ENCODE measurements around the gene SORL1-AS1.
A peak's percentile ranks its signal among the peaks of the same experiment; 100 is the strongest.

Gene SORL1-AS1

GRCh38 chr11:121478226-121478894 is 25.6 kb upstream of the SORL1-AS1 start:
- no peak for DNase-seq (ENCODE audit: extremely low read depth in 1 of 11, low read depth in 9 of 11, low spot score in 4 of 11)

- DNase-seq (ENCODE audit: extremely low read depth in 1 of 11, low read depth in 9 of 11, low spot score in 4 of 11): no peak
These were observed 23.7 kb upstream of the SORL1-AS1 start for GRCh38 chr11:121476379-121477032.

- DNase-seq (ENCODE audit: extremely low read depth in 1 of 11, low read depth in 9 of 11, low spot score in 4 of 11): no peak
These were observed 21.9 kb upstream of the SORL1-AS1 start for GRCh38 chr11:121474680-121475079.

- no peak for DNase-seq (ENCODE audit: extremely low read depth in 1 of 11, low read depth in 9 of 11, low spot score in 4 of 11)
These were observed 20.5 kb upstream of the SORL1-AS1 start for GRCh38 chr11:121473064-121473777.

- no peak for DNase-seq (ENCODE audit: extremely low read depth in 1 of 11, low read depth in 9 of 11, low spot score in 4 of 11)
These were observed 19.5 kb upstream of the SORL1-AS1 start for GRCh38 chr11:121472312-121472711.

- DNase-seq (ENCODE audit: extremely low read depth in 1 of 11, low read depth in 9 of 11, low spot score in 4 of 11): no peak
These were observed 18.4 kb upstream of the SORL1-AS1 start for GRCh38 chr11:121471167-121471566.

- DNase-seq (ENCODE audit: extremely low read depth in 1 of 11, low read depth in 9 of 11, low spot score in 4 of 11): no peak
These were observed 17.1 kb upstream of the SORL1-AS1 start for GRCh38 chr11:121469910-121470309.

GRCh38 chr11:121467965-121468364 is 15.2 kb upstream of the SORL1-AS1 start:
- no peak for DNase-seq (ENCODE audit: extremely low read depth in 1 of 11, low read depth in 9 of 11, low spot score in 4 of 11)

GRCh38 chr11:121467471-121467870 is 14.7 kb upstream of the SORL1-AS1 start:
- DNase-seq (ENCODE audit: extremely low read depth in 1 of 11, low read depth in 9 of 11, low spot score in 4 of 11): no peak

- peak in 5 of 11 donors; percentile 61 to 73 (median 70) for DNase-seq (ENCODE audit: extremely low read depth in 1 of 11, low read depth in 9 of 11, low spot score in 4 of 11)
These were observed 13.5 kb upstream of the SORL1-AS1 start for GRCh38 chr11:121466063-121466794.

GRCh38 chr11:121465709-121466062 is 12.9 kb upstream of the SORL1-AS1 start:
- no peak for DNase-seq (ENCODE audit: extremely low read depth in 1 of 11, low read depth in 9 of 11, low spot score in 4 of 11)

GRCh38 chr11:121464352-121464946 is 11.7 kb upstream of the SORL1-AS1 start:
- DNase-seq (ENCODE audit: extremely low read depth in 1 of 11, low read depth in 9 of 11, low spot score in 4 of 11): no peak

- DNase-seq (ENCODE audit: extremely low read depth in 1 of 11, low read depth in 9 of 11, low spot score in 4 of 11): no peak
These were observed 11.0 kb upstream of the SORL1-AS1 start for GRCh38 chr11:121463689-121464335.

GRCh38 chr11:121461843-121462242 is 9.1 kb upstream of the SORL1-AS1 start:
- DNase-seq (ENCODE audit: extremely low read depth in 1 of 11, low read depth in 9 of 11, low spot score in 4 of 11): no peak

- no peak for DNase-seq (ENCODE audit: extremely low read depth in 1 of 11, low read depth in 9 of 11, low spot score in 4 of 11)
These were observed 8.3 kb upstream of the SORL1-AS1 start for GRCh38 chr11:121460941-121461514.

GRCh38 chr11:121459413-121460017 is 6.7 kb upstream of the SORL1-AS1 start:
- DNase-seq (ENCODE audit: extremely low read depth in 1 of 11, low read depth in 9 of 11, low spot score in 4 of 11): no peak

- DNase-seq (ENCODE audit: extremely low read depth in 1 of 11, low read depth in 9 of 11, low spot score in 4 of 11): no peak
These were observed 5.8 kb upstream of the SORL1-AS1 start for GRCh38 chr11:121458551-121458950.

GRCh38 chr11:121456816-121457431 is 4.2 kb upstream of the SORL1-AS1 start:
- no peak for DNase-seq (ENCODE audit: extremely low read depth in 1 of 11, low read depth in 9 of 11, low spot score in 4 of 11)

Measured in renal cortex interstitium (tissue), 11 donors.